ENCODE data around the gene FHL2.
"Not testable (repeated sequence)": the region's sequence is repeated elsewhere in the genome, so short reads cannot be mapped to it uniquely, and the experiment has no call there.

Gene FHL2

DNA sequence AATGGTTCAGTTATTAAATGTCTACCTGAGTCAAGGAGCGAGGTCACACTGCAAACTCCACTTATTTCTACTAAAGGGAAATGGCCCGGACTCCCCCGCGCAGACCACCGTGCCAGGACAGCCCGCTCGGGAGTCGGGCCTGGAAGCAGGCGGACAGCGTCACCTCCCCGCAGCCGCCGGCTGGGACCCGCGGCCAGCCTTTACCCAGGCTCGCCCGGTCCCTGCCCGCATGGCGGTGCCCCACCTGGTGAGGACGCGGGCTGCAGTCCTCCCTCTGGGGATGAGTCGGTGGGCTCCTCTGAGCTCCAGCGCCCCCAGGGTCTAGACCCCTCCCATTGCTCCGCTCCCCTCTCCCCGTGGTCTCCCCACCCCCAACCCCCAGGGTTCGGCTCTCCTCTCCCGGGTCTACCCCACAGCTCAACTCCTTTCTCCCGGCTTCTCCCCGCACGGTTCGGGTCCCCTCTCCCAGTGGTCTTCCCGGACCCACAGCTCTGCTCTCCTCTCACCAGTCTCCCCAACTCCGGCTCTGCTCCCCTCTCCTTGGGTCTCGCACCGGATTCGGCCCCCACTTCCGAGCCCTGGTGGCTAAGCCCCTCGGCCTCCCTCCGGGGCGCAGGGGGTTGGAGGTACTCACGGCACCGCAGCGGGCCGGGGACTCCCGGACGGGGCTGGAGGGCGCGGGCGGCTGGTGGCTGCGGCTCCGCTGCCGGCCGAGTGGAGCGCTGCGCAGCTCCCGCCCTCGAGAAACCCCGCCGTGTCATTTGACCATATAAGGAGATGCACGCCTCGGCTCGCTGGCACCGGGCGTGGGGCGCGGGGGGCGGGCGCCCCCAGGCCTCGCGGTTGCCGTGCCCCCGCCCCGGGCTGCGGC is at the start of gene FHL2:
FHL2 (minus strand) TSS at position 716 of the 871 bp plus-strand sequence. CDS start 12,535 bp downstream, outside the sequence.
- DNase-seq (ENCODE audit: low read depth), result peak; percentile 41

DNA sequence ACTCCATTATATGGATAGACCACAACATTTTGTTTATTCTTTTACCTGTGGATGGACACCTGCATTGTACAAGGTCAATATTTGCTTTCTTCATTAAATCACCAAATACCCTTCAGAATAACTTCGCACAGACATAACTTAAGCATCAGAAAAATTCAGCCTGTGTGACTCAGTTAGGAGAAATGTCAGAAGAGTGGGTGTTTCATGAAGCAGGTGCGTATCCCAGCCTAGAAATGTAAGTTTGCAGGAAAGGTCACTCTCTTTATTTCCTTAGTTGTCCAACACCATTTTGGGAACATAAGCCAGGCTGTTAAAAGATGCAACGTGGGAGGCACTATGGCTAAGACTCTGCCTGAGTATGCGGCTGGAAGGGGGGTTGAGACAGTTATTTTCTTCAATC is 48.6 kb upstream of the FHL2 start:
- DNase-seq (ENCODE audit: low read depth), result no peak

DNA sequence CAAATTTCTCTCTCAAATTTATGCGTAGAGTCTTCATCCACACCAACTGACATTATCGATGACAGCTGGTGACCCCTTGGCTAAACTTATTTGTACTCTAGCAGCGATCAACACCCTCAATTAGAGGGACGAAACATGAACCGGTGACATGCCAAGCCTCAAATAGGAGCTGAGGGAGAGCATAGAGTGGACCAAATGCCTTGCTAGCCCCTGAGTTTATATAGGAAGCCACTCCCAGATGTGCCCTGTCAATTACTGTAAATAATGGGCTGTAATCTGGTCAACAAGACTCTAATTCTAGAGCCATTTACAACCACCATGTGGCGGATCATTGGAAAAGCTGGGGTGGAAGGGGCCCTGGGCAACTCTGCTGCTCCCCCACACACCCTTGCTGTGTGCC is 47.6 kb upstream of the FHL2 start:
- no peak for DNase-seq (ENCODE audit: low read depth)

- no peak for DNase-seq (ENCODE audit: low read depth)
Observed at GRCh38 chr2:105445976-105446375, 47.1 kb upstream of the FHL2 start.

GRCh38 chr2:105445498-105445897 is 46.6 kb upstream of the FHL2 start:
- no peak for DNase-seq (ENCODE audit: low read depth)

- DNase-seq (ENCODE audit: low read depth), result no peak
Observed at GRCh38 chr2:105443617-105444598, 45.1 kb upstream of the FHL2 start.

GRCh38 chr2:105442721-105443120 is 43.9 kb upstream of the FHL2 start:
- no peak for DNase-seq (ENCODE audit: low read depth)

DNA sequence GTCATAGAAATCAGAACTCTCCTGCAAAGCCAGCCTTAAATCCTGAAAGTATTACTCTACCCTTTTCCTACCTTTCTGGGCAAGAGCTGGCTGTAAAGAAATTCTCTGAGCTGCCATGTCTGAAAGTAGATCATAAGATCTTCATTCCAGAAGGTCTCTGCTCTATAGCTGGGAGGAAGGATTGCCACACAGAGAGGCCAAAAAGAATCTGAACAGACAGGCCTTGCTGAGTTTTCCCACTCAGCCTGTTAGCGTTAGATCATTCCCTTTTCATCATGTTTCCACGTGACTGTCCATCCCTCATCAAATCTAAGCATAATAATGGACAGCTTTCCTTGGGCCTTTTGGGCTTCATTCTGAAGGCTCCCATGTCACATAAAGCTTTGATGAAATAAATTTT is 43.2 kb upstream of the FHL2 start:
- no peak for DNase-seq (ENCODE audit: low read depth)

GRCh38 chr2:105439141-105439540 is 40.3 kb upstream of the FHL2 start:
- no peak for DNase-seq (ENCODE audit: low read depth)

DNA sequence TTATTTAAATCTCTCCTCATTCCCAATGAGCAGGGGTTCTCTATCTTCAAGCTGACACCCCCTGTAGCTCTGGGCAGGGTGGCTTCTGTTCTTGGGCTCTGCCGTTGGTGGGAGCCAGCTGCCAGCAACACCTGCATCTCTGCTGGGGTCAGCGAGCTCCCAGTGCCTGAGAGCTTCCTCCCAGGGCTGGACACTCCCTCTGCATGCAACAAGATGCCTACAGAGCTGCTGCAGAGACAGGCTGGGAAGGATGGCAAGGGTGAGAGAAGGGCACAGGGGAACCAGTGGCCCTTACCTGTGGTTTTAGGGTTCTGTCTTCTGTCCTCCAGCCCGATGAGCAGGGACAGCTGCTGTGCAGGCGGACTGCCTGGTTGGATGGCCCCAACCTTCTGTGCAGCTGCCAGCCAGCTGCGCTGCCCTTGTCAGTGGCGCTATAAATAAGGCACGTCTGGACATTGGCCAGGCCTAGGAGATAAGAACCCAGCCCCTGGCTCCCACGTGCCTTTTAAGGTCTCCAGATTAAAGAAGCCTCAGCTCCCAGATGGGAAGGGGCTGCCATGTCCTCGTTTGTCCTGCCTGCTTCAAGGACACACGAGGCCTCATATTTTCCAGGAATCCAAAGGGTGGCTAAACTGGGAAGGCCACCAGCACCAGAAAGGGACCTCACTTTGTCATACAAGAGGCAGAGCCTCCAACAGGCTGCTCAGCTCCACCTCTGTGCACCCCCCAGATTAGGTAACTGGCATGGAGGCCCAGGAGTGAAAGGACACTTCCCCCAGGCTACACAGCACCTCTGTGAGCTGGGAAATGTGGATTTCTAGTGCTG is 39.5 kb upstream of the FHL2 start:
- DNase-seq (ENCODE audit: low read depth), result no peak

DNA sequence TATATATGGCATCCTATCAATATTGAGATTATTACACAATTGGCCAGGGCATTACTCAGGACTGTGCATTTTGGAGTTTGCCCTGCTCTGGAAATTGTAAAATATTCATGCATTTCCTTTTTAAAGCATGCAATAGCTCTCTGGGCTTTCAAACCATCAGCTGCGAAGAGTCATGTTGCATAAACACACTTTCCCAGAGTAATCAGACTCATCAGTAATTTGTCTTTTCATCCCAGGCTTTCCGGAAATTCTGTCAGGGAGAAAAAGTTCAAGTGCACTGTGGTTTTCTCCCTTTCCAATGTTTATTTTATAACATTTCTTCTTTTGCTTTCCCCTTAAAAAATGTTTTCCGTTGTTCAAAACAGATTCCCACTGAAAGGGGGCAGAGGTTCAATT is 38.9 kb upstream of the FHL2 start:
- DNase-seq (ENCODE audit: low read depth), result no peak

DNA sequence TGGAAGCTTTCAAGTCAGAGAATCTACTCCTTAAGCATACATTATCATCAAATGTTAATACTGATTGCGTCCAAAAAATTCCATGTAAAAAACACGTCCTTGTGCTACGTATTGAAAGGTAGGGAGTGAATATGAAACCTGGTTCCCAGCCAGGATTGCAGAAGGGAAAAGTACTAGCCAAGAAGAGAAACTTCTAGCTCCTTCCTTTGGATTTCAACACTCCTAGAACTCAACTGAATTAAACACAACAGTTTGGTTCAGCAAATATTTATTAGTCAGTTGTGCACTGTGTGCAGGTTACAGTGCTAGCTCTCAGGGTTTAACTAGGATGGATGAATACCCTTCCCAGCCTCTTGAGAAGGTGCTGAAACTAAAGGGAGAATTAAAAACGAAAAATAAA is 33.9 kb upstream of the FHL2 start:
- no peak for DNase-seq (ENCODE audit: low read depth)

GRCh38 chr2:105432044-105432399 is 33.2 kb upstream of the FHL2 start:
- DNase-seq (ENCODE audit: low read depth), result no peak

- DNase-seq (ENCODE audit: low read depth), result no peak
Observed at GRCh38 chr2:105431367-105432043, 32.7 kb upstream of the FHL2 start.

DNA sequence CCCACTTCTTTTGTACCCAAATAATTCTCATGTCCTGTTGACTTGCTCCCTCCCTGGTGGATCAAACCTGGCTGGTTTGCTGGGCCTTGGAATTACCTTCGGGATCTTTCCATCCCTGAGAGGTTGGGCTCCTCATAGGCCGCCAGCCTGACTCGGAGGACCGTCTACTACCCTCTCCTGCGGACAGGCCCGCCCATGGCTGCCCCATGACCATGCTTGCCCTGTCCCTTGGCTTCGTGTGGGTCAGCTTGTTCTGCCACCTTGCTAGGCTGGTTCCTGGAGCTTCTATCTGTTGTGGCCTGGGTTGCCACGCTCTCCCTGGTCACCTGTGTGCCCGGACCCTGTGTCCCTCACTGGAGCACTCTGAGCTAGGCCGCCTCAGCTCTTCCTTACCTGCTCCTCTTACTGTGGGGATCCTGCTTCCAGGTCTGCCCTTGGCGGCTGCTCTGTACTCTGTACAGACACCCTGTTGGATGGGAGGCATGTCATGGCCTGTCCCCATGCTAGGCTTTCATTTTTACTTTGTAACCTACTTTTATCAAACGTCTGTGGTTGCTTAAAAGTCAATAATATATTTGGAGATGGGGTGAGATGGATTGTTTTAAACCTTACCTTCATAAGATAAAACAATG is 29.7 kb upstream of the FHL2 start:
- DNase-seq (ENCODE audit: low read depth), result no peak

- DNase-seq (ENCODE audit: low read depth), result no peak
Observed at GRCh38 chr2:105427485-105427884, 28.6 kb upstream of the FHL2 start.

GRCh38 chr2:105426626-105427292 is 27.9 kb upstream of the FHL2 start:
- DNase-seq (ENCODE audit: low read depth), result peak; percentile 7

DNA sequence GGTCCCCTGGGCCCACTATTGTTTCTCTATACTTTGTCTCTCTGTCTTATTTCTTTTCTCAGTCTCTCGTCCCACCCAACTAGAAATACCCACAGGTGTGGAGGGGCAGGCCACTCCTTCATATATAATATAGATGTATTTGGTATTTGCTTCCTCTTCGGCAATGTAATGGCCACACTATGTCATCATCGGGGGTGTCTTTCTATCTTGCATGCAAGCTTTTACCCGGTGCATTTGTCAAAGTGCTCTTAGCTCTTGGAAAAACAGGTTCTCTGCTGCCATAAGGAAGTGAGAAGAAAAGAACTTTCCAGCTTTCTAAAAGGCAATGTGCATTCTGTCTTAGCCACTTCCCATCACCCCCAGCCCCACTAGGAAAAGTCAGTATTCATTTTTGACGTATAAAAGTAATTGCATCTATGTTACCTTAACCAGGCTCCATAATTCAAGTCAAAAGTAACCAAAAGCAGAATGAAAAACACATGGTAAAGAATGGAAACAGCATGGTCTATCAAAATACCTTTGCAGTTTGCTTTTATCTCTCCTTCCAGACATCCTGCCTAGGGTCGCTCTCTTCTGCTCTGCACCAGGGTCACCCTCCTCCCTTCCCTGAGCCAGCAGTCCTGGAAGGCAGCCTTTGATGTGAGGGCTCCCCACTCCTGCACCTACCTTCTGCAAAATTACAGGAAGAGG is 27.2 kb upstream of the FHL2 start:
- DNase-seq (ENCODE audit: low read depth), result peak; percentile 25

DNA sequence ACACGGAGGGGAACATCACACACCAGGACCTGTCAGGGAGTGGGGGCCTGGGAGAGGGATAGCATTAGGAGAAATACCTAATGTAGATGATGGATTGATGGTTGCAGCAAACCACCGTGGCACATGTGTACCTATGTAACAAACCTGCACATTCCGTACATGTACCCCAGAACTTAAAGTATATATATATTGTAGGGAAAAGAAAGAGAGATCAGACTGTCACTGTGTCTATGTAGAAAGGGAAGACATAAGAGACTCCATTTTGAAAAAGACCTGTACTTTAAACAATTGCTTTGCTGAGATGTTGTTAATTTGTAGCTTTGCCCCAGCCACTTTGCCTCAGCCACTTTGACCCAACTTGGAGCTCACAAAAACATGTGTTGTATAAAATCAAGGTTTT is 26.0 kb upstream of the FHL2 start:
- not testable (repeated sequence) for DNase-seq (ENCODE audit: low read depth)

- DNase-seq (ENCODE audit: low read depth), result no peak
Observed at GRCh38 chr2:105422801-105423200, 23.9 kb upstream of the FHL2 start.

All from CMK (cell line).